Posterior cingulate gyrus (tissue), 11 donors: ENCODE data around the gene CHIT1.
A peak's percentile ranks its signal among the peaks of the same experiment; 100 is the strongest.

Experiments
- DNase-seq, 10 donors: peaks; one replicate each; pipeline versions ENCODE4 v3.0.0 to v3.0.0-alpha.2; 2020 to 2021; ENCODE audit warnings: mixed read lengths in 3 of 10
- intact Hi-C: fragments of 100-400 bp; cut with DNase I; formaldehyde crosslinking; loops from one replicate; pipeline ENCODE4 v1.15.1; 2023

CHIT1 gene

GRCh38 chr1:203179667-203180005, 49.8 kb downstream of the CHIT1 start:
- intact Hi-C loops, result no loop called here
- DNase-seq, result peak in 1 of 10 donors; percentile 55

- intact Hi-C loops, result no loop called here
- DNase-seq, result peak in 2 of 10 donors; percentile 54 to 76
These were observed 50.4 kb downstream of the CHIT1 start for GRCh38 chr1:203178821-203179666.

GRCh38 chr1:203178083-203178482, 51.4 kb downstream of the CHIT1 start:
- DNase-seq, result no peak
- intact Hi-C loops, result no loop called here

- intact Hi-C loops, result no loop called here
- peak in 2 of 10 donors; percentile 42 to 77 for DNase-seq
These were observed 51.9 kb downstream of the CHIT1 start for GRCh38 chr1:203177470-203178039.

GRCh38 chr1:203177036-203177405, 52.5 kb downstream of the CHIT1 start:
- intact Hi-C loops, result no loop called here

GRCh38 chr1:203176273-203177035, 53.0 kb downstream of the CHIT1 start:
- DNase-seq, result peak in 2 of 10 donors; percentile 35 to 64
- intact Hi-C loops, result no loop called here

More at GRCh38 chr1:203177036-203177405, 52.5 kb downstream of the CHIT1 start:
- peak in 1 of 10 donors; percentile 11 for DNase-seq

- DNase-seq, result peak in 3 of 10 donors; percentile 41 to 93 (median 78)
- intact Hi-C loops, result no loop called here
These were observed 53.6 kb downstream of the CHIT1 start for GRCh38 chr1:203175827-203176241.

GRCh38 chr1:203175237-203175826, 54.1 kb downstream of the CHIT1 start, which contains the start of gene MYBPH:
MYBPH (minus strand) TSS chr1:203175826; CDS start chr1:203175755, 71 bp downstream.
- peak in 2 of 10 donors; percentile 29 to 59 for DNase-seq
- intact Hi-C loops, result no loop called here

- intact Hi-C loops, result loop anchor here (5.0 kb wide), 1 partner anchor 43 kb away; no protein-coding TSS in a partner anchor
- DNase-seq, result peak in 3 of 10 donors; percentile 24 to 80 (median 78)
These were observed 55.0 kb downstream of the CHIT1 start for GRCh38 chr1:203174324-203174985.

- intact Hi-C loops, result loop anchor here (2.0 to 5.0 kb wide), 2 partner anchors 44 to 53 kb away; no protein-coding TSS in a partner anchor
- peak in 2 of 10 donors; percentile 31 to 72 for DNase-seq
These were observed 55.9 kb downstream of the CHIT1 start for GRCh38 chr1:203173566-203173965.

- DNase-seq, result peak in 2 of 10 donors; percentile 32 to 74
- intact Hi-C loops, result loop anchor here (2.0 to 5.0 kb wide), 2 partner anchors 44 to 52 kb away; no protein-coding TSS in a partner anchor
These were observed 56.4 kb downstream of the CHIT1 start for GRCh38 chr1:203173011-203173555.

- intact Hi-C loops, result loop anchor here (2.0 to 5.0 kb wide), 2 partner anchors 45 to 52 kb away; no protein-coding TSS in a partner anchor
- DNase-seq, result peak in 9 of 10 donors; percentile 52 to 96 (median 77)
These were observed 57.1 kb downstream of the CHIT1 start for GRCh38 chr1:203172184-203173010.

GRCh38 chr1:203171341-203172183, 57.9 kb downstream of the CHIT1 start:
- peak in 2 of 10 donors; percentile 79 to 81 for DNase-seq
- intact Hi-C loops, result loop anchor here (2.0 to 5.0 kb wide), 2 partner anchors 46 to 51 kb away; no protein-coding TSS in a partner anchor

- DNase-seq, result peak in 3 of 10 donors; percentile 37 to 72 (median 59)
- intact Hi-C loops, result loop anchor here (5.0 kb wide), 1 partner anchor 47 kb away; no protein-coding TSS in a partner anchor
These were observed 58.7 kb downstream of the CHIT1 start for GRCh38 chr1:203170625-203171330.

- intact Hi-C loops, result loop anchor here (5.0 kb wide), 1 partner anchor 47 kb away; no protein-coding TSS in a partner anchor
- DNase-seq, result peak in 3 of 10 donors; percentile 71 to 87 (median 77)
These were observed 59.5 kb downstream of the CHIT1 start for GRCh38 chr1:203169770-203170520.

GRCh38 chr1:203168991-203169390, 60.5 kb downstream of the CHIT1 start:
- DNase-seq, result peak in 3 of 10 donors; percentile 26 to 56 (median 52)
- intact Hi-C loops, result no loop called here
